Gastroesophageal sphincter (tissue), 4 donors: ENCODE data around the gene CEP78. TPM values are rescaled to one million over a fixed set of nuclear protein-coding genes. Genes with fewer than 3 reads are reported as not detected.

Experiments
- ATAC-seq: fragments of 150-250 bp; one replicate; pipeline ENCODE4 v1.9.1; 2016; ENCODE audit warnings: mild to moderate bottlenecking, moderate library complexity
- H3K27ac ChIP-seq, 4 donors: fragments of 200-600 bp; sonication (generic) in 3 of 4; 1 replicate in 3 of 4; 2 replicates in 1 of 4; pipeline ENCODE4 v1.5.1; 2016 to 2019
- H3K27me3 ChIP-seq: fragments of 200-600 bp; sonication (generic); one replicate; pipeline ENCODE4 v1.5.1; 2019
- H3K36me3 ChIP-seq, 2 donors: fragments of 200-600 bp; sonication (generic); one replicate each; pipeline ENCODE4 v1.5.1; 2019; ENCODE audit warnings: control low read depth in 1 of 2
- H3K4me1 ChIP-seq, 3 donors: fragments of 200-600 bp; sonication (generic); 1 replicate in 2 of 3; 2 replicates in 1 of 3; pipeline ENCODE4 v1.5.1; 2016 to 2019; ENCODE audit warnings: control low read depth in 2 of 3
- H3K4me3 ChIP-seq, 2 donors: fragments of 200-600 bp; sonication (generic); one replicate each; pipeline ENCODE4 v1.5.1; 2019; ENCODE audit warnings: mild to moderate bottlenecking in 1 of 2, moderate library complexity in 1 of 2
- H3K9me3 ChIP-seq, 3 donors: fragments of 200-600 bp; sonication (generic); one replicate each; pipeline ENCODE4 v1.5.1; 2017 to 2019; ENCODE audit warnings: control low read depth in 2 of 3
- CTCF ChIP-seq, 4 experiments: fragments of 200-600 bp in 2 of 4; fragments of 450-650 bp in 2 of 4; sonication (generic) in 1 of 4; IDR thresholded peaks; one replicate each; pipeline ENCODE4 v1.5.1; 2017 to 2019; ENCODE audit warnings: antibody characterized with exemption in 4 of 4, mild to moderate bottlenecking in 2 of 4, moderate library complexity in 2 of 4
- EP300 ChIP-seq: sonication (generic); formaldehyde crosslinking; IDR thresholded peaks from one replicate; pipeline ENCODE4 v1.6.1; 2017; ENCODE audit warnings: antibody characterized with exemption, mild to moderate bottlenecking
- POLR2A ChIP-seq, 2 donors: fragments of 450-650 bp; IDR thresholded peaks; one replicate each; pipeline ENCODE4 v1.6.1; 2017; ENCODE audit warnings: antibody characterized with exemption in 2 of 2, mild to moderate bottlenecking in 2 of 2, moderate library complexity in 1 of 2
- POLR2AphosphoS5 ChIP-seq: sonication (generic); formaldehyde crosslinking; IDR thresholded peaks from one replicate; pipeline ENCODE4 v1.6.1; 2017; ENCODE audit warnings: antibody characterized with exemption
- WGBS, 2 donors: methylation state at CpG; one replicate each; pipeline ENCODE4 v1.1.5; 2018; ENCODE audit warnings: low coverage in 1 of 2; 5-methylcytosine and 5-hydroxymethylcytosine counted together
- total RNA-seq, 4 donors: library from RNA; depleted of rRNA; stranded (reverse); fragments of >200 nt; gene quantifications; one replicate each; pipeline ENCODE4 v1.1.0, GENCODE V29; 2016

The CEP78 gene
- total RNA-seq, 4 donors from 2014 or later = 7.4 to 11.1 (median 9.3) TPM

- no peak for ATAC-seq
- Histone ChIP-seq H3K4me3 (no peak overlapping the region), H3K4me1 (no peaks in the 10 kb centered on the region), H3K9me3 (no peaks in the 10 kb centered on the region), H3K36me3 (no peaks in the 10 kb centered on the region), H3K27ac (no peak overlapping the region), H3K27me3 (peaks cover 3% of the 10 kb centered on the region)
- 80 to 91% methylated on average over 1 of the region's 1 CpG for WGBS, 2 donors
- TF ChIP-seq EP300 (no peak), POLR2AphosphoS5 (no peak), CTCF (IDR thresholded peaks at IDR 0.05) (no peak), POLR2A (IDR thresholded peaks at IDR 0.05) (no peak)
Observed at GRCh38 chr9:78289474-78289873, 53.6 kb downstream of the CEP78 start.

GRCh38 chr9:78291240-78291925 is 55.5 kb downstream of the CEP78 start:
- Histone ChIP-seq H3K27ac (no peak overlapping the region), H3K27me3 (peaks cover 3% of the 10 kb centered on the region), H3K4me3 (no peak overlapping the region), H3K9me3 (no peaks in the 10 kb centered on the region), H3K36me3 (no peaks in the 10 kb centered on the region), H3K4me1 (peaks cover 0 to 11% (median 0%) of the 10 kb centered on the region in 3 donors)
- TF ChIP-seq EP300 (no peak), POLR2AphosphoS5 (no peak)
- 87 to 94% methylated on average over 7 to 8 of the region's 8 CpGs for WGBS, 2 donors
- no peak for ATAC-seq

- no peak for TF ChIP-seq CTCF (IDR thresholded peaks at IDR 0.05)
- no peak for TF ChIP-seq EP300
- TF ChIP-seq POLR2AphosphoS5 = no peak
- no peak for TF ChIP-seq POLR2A (IDR thresholded peaks at IDR 0.05)
- H3K4me1 ChIP-seq = peaks cover 0 to 18% (median under 1%) of the 10 kb centered on the region in 3 donors
- no peak overlapping the region for H3K27ac ChIP-seq
- WGBS, 2 donors = 40 to 41% methylated on average over 3 to 6 of the region's 6 CpGs
- H3K36me3 ChIP-seq = no peaks in the 10 kb centered on the region
- no peak for ATAC-seq
- peaks cover under 1% of the 10 kb centered on the region for H3K27me3 ChIP-seq
- H3K4me3 ChIP-seq = no peak overlapping the region
- H3K9me3 ChIP-seq = no peaks in the 10 kb centered on the region
Observed at GRCh38 chr9:78292026-78292425, 56.2 kb downstream of the CEP78 start.

DNA sequence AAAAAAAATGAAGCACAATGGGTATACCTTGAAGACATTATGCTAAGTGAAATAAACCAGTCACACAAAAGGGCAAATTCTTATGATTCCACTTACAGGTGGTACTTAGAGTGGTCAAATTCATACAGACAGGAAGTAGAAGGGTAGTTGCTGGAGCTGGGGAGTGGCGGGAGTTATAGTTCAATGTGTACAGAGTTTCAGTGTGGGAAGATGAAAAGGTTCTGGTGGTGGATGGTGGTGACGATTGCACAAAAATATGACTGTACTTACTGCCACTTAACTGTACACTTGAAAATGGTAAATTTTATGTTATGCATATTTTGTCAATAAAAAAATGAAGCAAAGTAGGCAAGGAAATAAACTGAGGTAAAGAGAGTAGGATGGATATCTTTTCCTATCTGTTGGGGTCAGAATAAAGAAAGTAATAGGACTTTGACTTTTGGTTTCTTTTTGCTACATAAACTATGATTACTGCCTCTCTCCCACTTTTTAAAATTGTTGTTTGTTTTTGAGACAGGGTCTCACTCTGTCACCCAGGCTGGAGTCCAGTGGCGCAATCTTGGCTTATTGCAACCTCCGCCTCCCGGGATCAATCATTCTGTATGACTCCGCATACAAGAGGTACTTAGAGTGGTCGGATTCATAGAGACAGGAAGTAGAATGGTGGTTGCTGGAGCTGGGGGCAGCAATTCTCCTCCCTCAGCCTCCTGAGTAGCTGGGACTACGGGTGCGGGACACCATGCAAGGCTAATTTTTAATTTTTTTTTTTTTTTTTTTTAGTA is 57.0 kb downstream of the CEP78 start:
- Histone ChIP-seq H3K9me3 (no peaks in the 10 kb centered on the region), H3K4me1 (peaks cover 0 to 27% (median 10%) of the 10 kb centered on the region in 3 donors), H3K27ac (no peak overlapping the region), H3K4me3 (no peak overlapping the region), H3K27me3 (no peaks in the 10 kb centered on the region), H3K36me3 (no peaks in the 10 kb centered on the region)
- WGBS, 2 donors = 89 to 97% methylated on average over 6 to 9 of the region's 9 CpGs
- no peak for ATAC-seq
- TF ChIP-seq POLR2AphosphoS5 (no peak), CTCF (IDR thresholded peaks at IDR 0.05) (no peak), EP300 (no peak), POLR2A (IDR thresholded peaks at IDR 0.05) (no peak)

GRCh38 chr9:78294290-78295176 is 58.7 kb downstream of the CEP78 start:
- no peaks in the 10 kb centered on the region for H3K27me3 ChIP-seq
- no peak for ATAC-seq
- no peak for TF ChIP-seq POLR2AphosphoS5
- no peak for TF ChIP-seq CTCF (IDR thresholded peaks at IDR 0.05)
- TF ChIP-seq POLR2A (IDR thresholded peaks at IDR 0.05) = no peak
- no peak for TF ChIP-seq EP300
- 72 to 86% methylated on average over 2 to 5 of the region's 5 CpGs for WGBS, 2 donors
- no peak overlapping the region for H3K4me3 ChIP-seq
- peaks cover 0 to 35% (median 13%) of the 10 kb centered on the region in 3 donors for H3K4me1 ChIP-seq
- no peaks in the 10 kb centered on the region for H3K36me3 ChIP-seq
- H3K27ac ChIP-seq = no peak overlapping the region
- H3K9me3 ChIP-seq = no peaks in the 10 kb centered on the region
